ENCODE measurements around the gene TMEM176B.

TMEM176B gene

DNA sequence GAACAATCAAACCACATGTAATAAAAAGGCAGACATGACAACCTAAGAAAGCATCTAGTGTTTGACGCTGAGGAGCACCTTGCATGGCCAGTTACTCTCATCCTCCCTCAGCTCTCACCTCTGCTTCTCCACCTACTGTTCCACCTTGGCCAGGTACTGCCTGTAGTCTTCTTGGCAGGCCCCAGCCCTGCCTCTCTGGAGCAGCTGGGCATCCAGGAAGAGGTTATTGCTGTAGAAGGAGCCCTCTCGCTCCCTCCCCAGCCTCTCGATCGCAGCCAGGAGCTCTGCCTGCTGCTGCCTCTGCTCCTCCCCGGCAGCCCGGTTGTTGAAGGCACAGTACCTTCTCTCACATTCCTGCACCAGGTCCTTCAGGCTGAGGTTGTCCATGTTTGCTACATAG is 53.2 kb downstream of the TMEM176B start:
- peak; percentile 58 for DNase-seq

DNA sequence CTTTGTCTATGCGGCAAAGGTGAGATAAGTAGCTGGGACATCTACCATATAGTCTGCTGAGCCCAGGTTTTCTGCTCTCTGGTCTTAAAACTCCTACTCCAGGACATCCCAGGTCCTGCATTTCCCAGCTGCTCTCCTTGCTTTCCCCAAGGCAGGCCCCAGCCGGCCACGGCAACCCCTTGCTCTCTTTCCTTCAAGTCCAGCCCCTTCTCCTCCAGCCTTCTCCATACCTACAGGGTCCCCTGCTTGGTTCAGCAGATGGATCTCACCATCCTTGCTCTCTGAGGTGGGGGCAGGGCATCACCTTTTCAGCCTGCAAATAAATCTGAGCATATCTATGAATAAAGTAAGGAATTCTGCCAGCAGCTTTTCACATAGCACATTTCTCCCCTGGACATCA is 54.3 kb downstream of the TMEM176B start:
- peak; percentile 58 for DNase-seq

DNA sequence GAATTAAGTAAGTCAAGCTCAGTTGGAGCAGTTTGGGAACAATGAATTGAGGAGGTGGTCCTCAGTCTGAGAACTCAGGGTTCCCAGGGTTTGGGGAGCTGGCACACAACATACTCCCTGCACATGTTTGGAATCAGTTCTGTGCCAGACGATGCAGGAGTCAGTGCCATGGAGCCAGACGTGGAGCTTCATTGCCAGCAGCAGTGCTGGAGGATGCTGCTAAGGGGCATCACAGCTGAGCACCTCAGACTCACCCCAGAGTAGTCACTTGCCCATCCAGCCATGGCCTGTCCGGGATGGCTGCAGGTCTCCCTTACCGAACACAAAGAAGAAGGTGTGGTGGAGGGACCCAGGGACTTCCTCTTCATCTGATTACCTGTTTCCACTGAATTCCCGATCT is 55.1 kb downstream of the TMEM176B start:
- peak; percentile 47 for DNase-seq

DNA sequence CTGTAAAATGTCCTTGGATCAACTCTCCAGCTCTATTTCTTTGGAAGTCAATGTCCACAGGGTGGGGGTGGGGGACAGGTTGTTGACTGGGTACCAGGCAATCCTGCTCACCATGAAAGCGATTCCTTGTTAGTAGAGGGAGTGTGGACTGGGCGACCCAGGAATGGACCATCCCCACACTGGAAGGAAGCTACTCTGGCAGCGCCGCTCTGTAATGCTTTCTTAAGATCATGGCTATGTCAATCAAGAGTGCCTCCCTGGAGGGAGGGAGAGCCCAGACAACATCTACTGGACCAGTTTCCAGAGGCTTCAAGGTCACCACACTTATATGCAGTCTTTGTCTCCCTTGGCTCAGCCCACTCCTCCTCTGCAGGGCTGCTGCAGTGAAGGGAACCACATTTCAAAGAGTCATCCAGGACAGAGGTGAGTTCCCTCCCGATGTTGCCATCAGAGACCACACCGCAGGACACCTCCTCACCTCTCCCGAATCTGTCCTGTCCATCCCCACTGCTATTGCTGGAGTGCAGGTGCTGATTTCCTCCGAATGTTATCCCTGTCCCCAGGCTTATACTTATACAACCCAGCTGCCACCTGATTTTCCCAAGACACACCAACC is 56.0 kb downstream of the TMEM176B start:
- peak; percentile 48 for DNase-seq

DNA sequence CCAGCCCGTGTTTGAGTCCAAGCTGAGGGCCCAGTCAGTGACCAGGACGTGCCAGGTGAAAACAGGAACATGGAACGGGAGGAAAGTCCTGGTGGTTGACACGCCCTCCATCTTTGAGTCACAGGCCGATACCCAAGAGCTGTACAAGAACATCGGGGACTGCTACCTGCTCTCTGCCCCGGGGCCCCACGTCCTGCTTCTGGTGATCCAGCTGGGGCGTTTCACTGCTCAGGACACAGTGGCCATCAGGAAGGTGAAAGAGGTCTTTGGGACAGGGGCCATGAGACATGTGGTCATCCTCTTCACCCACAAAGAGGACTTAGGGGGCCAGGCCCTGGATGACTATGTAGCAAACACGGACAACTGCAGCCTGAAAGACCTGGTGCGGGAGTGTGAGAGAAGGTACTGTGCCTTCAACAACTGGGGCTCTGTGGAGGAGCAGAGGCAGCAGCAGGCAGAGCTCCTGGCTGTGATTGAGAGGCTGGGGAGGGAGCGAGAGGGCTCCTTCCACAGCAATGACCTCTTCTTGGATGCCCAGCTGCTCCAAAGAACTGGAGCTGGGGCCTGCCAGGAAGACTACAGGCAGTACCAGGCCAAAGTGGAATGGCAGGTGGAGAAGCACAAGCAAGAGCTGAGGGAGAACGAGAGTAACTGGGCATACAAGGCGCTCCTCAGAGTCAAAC is 57.7 kb downstream of the TMEM176B start:
- DNase-seq = peak; percentile 62

All from CD4-positive, alpha-beta T cell treated with Interleukin-6 for 4 hours (primary cell).